AG09309 (cell line): ENCODE measurements around the gene CTSW.
A peak's percentile ranks its signal among the peaks of the same experiment; 100 is the strongest.

Experiments used
- DNase-seq: peaks from one replicate; pipeline ENCODE4 v3.0.0-alpha.2; 2010; ENCODE audit warnings: low read depth
- H3K4me3 ChIP-seq: 2 replicates; pipeline ENCODE4 v1.5.1; 2011; ENCODE audit warnings: mild to moderate bottlenecking, low read depth, low read length, moderate library complexity; ENCODE audit not compliant: control insufficient read depth
- TF ChIP-seq, protein P1 (sequence below): IDR thresholded peaks from 2 replicates; pipeline ENCODE4 v1.5.1; 2011; ENCODE audit warnings: mild to moderate bottlenecking, low read depth, low read length, inconsistent platforms; ENCODE audit not compliant: insufficient read depth, control insufficient read depth; ENCODE audit errors: missing control alignments

The CTSW gene

DNA sequence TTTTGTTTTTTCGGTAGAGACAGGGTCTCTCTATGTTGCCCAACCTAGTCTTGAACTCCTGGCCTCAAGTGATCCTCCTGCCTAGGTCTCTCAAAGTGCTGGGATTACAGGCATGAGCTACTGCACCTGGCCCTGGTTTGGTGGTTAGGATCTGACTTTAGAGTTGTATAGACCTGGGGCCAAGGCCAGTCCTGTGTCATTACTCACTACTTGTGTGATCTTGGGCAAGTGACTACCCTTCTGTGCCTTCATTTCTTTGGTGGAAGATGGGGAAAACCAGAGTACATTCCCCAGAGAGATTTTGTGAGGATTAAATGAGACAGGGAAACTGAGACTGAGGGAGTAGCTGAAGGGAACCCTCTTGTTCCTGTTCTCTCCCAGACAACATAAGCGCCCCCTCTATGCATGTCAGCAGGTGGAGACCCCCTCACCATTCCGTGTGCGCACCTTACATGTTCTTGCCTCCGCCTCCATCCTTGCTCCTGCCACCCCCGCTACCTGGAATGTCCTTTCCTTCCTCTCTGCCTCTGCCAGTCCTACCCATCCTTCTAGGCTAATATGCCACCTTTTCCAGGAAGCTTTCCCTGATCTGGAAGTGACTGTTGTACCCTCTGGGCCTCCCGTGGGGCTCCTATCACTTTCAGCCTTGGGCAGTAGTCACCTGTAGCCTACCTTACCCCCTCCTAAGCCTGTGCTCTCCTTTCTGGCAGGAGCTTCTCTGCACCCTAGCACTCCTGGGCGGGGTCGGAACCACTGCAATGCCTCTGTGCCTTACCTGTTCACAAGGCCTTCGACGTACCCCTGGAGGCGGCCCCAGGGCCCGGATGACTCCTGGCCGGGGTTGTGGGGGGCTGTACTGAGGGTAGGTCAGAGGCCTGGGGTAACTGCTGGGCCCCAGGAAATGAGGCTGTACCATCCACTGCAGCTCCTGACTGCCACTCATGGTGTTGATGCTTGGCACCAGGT lies 16.7 kb downstream of the CTSW start:
- TF ChIP-seq, protein P1, sequence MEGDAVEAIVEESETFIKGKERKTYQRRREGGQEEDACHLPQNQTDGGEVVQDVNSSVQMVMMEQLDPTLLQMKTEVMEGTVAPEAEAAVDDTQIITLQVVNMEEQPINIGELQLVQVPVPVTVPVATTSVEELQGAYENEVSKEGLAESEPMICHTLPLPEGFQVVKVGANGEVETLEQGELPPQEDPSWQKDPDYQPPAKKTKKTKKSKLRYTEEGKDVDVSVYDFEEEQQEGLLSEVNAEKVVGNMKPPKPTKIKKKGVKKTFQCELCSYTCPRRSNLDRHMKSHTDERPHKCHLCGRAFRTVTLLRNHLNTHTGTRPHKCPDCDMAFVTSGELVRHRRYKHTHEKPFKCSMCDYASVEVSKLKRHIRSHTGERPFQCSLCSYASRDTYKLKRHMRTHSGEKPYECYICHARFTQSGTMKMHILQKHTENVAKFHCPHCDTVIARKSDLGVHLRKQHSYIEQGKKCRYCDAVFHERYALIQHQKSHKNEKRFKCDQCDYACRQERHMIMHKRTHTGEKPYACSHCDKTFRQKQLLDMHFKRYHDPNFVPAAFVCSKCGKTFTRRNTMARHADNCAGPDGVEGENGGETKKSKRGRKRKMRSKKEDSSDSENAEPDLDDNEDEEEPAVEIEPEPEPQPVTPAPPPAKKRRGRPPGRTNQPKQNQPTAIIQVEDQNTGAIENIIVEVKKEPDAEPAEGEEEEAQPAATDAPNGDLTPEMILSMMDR = no peak
- peak overlapping the region; percentile 37 for H3K4me3 ChIP-seq
- DNase-seq = no peak

DNA sequence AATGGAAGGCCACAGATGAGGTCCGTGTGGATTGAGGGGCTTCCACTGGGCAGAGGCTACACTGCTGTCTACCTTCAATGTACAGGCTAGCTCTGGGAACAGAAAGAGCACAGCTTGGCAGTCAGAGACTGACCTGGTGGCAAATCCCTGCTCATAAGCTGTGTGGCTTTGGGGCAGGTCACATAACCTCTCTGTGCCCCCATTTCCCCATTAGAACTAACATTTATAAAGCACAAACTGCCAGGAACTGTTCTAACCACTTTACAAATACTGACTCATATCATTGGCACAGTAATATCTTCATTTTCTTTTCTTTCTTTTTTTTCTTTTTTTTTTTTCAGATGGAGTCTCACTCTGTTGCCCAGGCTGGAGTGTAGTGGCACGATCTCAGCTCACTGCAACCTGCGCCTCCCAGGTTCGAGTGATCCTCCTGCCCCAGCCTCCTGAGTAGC lies 17.4 kb downstream of the CTSW start:
- H3K4me3 ChIP-seq = peak overlapping the region; percentile 100
- DNase-seq = no peak
- TF ChIP-seq, protein P1 = no peak

DNA sequence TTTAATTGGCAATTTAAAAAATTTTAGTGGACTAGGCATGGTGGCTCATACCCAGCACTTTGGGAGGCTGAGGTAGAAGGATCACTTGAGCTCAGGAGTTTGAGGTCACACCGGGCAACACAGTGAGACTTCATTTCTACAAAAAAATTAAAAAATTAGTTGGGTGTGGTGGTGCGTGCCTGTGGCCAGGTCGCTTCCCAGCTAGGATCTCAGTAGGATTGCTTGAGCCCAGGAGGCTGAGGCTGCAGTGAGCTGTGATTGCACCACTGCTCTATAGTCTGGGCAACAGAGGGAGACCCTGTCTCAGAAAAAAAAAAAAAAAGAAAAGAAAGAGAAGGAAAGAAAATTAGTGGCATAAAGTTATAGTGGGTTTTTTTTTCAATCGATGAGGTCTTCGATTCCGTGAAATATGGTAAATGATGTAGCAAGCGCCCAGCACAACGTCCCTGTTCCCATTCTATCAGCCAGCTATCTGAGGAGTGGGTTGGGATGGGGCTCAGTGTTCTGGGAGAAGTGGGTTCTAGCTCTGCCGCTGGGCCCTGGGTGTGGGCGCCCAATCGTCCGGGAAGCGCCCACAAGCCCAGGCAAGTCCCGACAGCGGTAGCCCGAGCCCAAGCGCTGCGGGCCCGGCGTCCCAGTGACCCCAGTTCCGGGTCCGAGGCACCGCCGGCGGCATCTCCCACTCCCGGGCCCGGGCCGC lies 19.2 kb downstream of the CTSW start:
- TF ChIP-seq, protein P1 = no peak
- no peak for DNase-seq
- H3K4me3 ChIP-seq = peak overlapping the region; percentile 100

DNA sequence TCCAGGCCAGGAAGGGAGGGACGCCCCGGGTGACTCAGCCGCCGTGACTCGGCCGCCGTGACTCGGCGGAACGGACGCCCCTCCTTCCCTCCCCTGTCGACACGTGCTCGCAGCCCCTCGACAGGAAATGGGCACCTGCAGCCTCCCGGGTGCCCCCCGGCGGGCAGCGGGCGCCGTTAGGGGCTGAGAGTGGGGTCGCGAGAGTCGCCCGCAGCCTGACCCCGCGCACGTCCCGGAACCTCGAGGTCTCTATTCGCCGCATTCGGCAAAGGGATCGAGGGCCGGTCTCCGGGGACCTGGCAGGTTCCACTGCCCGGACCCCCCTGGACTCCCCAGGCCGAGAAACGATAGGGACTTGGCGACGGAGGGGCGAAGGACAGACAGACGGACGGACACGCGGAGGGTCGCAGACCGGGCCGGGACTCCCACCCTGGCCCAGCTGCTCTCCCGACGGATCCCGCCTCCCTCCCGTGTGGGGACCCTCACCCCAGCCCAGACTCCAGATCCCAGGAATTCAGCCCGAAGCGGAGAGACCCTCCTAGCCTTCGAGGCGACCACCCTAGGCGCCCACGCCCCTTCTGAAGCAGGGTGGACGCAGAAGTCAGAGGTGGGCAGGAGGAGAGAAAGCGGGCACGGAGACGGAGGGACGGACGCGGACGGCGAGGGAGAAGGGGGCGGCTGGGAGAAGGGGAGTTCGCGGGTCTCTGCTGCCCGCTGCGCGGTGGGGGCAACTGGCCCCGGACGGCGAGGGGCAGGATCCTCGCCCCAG lies 19.9 kb downstream of the CTSW start:
- TF ChIP-seq, protein P1 = no peak
- no peak for DNase-seq
- peak overlapping the region; percentile 100 for H3K4me3 ChIP-seq

DNA sequence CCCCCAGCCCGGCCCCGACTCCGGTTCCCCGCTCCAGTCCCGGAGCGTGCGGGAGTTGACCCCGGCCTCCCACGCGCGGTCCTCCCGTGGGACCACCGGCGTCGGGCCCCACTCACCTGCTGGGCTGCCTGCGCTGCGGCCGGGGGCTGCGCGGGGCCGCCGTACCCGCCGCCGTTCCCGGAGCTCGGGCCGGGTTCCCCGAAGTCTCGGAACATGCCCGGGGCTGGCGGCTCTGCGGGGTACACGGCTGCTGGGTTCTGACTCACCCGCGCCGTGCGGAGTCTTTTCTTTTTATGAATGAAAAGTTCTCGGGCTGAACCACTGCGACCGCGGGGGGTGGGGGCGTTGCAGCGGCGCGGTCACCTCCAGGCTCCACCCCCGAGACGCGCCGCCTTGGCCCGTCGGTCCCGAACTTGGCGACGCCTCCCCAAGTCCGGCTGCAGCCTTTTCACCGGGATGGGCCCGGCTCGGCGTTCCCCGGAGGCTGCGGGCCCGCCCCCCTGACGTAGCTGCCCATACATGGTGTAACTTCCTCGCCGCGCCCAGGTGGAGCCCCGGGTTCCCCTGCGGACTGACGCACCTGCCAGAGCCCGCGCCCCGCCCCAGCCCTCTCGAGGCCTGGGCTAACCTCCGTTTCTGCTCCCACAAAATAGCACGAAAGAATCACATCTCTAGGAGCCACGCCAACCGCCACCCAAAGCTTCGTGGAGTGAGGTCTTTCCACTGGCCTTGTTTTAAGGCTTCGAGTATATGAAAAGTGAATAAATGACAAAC lies 20.7 kb downstream of the CTSW start, which contains the start of gene FOSL1:
TSS of gene FOSL1 (minus strand) at position 264 of the 774 bp plus-strand sequence. CDS start at position 215, 49 bp downstream.
- peak within 1 kb of the TSS; percentile 100 for H3K4me3 ChIP-seq
- peak; percentile 86 for DNase-seq
- TF ChIP-seq, protein P1 = no peak
